D341Med (cell line): ENCODE results near the gene RDH16.
"Not testable (repeated sequence)": the region's sequence is repeated elsewhere in the genome, so short reads cannot be mapped to it uniquely, and the experiment has no call there.

Experiments used
- DNase-seq: peaks from one replicate; pipeline ENCODE4 v3.0.0; 2012; ENCODE audit warnings: low spot score

RDH16 gene

DNA sequence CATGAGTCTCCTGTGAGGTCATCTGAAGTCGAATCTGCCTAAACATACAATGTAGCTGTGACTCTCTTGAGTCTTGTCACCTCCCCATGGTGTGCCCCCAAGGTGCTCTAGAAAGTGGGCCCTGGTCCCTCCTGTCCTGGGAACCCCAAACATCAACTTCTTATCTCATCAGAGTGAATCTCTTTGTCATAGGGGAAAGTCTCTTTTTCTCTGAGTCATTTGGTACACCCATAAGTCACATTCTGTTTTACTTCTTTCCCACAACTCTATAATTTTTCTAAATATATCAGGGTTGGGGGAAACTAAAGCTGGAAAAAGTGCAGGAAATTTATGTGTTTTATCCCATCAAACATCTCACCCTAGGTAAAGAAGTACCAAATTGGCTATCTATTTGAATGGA is 36.1 kb downstream of the RDH16 start:
- DNase-seq: no peak

DNA sequence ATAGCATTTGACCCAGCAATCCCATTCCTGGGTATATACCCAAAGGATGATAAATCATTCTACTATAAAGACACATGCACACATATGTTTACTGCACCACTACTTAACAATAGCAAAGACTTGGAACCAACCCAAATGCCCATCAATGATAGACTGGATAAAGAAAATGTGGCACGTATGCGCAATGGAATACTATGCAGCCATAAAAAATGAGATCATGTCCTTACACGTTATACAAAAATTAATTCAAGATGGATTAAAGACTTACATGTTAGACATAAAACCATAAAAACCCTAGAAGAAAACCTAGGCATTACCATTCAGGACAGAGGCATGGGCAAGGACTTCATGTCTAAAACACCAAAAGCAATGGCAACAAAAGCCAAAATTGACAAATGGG is 39.3 kb downstream of the RDH16 start:
- not testable (repeated sequence) for DNase-seq

DNA sequence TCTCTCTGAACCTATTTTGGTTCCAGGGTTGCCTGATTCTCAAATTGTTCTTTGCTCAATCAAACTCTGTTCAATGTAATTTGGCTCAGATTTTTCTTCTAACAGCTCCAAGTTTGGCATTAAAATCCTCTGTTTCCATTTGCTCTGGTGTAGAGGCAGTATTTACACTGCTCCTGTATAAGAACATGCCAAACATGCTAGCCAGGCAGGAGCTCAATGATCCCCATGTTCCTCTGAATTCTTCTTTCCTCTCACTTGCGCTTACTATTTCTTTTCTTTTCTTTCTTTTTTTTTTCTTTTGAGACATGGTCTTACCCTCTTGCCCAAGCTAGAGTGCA is 40.4 kb downstream of the RDH16 start:
- no peak for DNase-seq

- no peak for DNase-seq
Measured at GRCh38 chr12:56916296-56916995, 41.0 kb downstream of the RDH16 start.

DNA sequence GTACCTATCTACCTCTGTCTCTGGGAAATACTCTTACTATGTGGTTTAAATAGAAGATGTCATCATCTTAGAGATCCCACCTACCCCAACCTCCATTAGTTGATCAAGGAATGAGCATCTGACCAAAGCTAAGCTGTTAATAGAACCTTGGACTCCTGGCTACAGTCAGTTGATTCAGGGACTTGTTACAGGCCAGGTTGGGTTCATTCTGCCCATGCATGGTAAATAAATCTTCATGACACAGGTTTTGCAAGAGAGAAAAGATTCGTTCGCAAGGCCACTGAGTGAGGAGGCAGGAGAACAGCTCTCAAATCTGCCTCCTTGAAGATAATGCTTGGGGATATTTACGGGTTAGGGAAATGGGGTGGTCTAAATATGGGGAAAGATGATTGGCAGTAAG is 42.7 kb downstream of the RDH16 start:
- no peak for DNase-seq

- no peak for DNase-seq
Measured at GRCh38 chr12:56914256-56914655, 43.2 kb downstream of the RDH16 start.

DNA sequence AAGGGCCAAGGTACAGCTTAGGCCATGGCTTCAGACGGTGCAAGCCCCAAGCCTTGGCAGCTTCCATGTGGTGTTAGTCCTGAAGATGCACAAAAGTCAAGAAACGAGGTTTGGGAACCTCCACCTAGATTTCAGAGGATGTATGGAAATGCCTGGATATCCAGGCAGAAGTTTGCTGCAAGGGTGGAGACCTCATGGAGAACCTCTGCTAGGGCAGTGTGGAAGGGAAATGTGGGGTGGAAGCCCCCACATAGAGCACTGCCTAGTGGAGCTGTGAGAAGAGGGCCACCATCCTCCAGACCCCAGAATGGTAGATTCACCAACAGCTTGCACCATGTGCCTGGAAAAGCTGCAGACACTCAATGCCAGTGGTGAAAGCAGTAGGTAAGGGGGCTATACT is 48.0 kb downstream of the RDH16 start:
- not testable (repeated sequence) for DNase-seq

DNA sequence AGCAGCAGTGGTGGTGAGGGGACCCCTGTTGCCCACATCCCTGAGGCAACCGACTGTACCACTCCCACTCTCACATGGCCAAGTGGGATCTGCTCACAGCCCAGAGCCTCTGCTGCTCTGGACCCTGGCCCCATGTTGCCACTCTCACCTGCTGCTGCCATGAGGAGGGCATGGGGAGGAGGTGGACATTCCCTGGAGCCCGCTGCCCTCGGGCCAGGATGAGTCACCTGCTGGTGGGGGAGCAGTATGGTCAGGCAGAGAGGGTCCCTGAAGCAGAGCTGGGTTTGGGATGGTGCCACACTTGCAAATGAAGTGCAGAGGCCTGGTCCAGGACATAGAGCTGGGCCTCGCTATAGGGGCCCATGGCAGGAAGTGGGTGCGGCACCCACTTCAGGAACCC is 49.3 kb downstream of the RDH16 start:
- DNase-seq: no peak

DNA sequence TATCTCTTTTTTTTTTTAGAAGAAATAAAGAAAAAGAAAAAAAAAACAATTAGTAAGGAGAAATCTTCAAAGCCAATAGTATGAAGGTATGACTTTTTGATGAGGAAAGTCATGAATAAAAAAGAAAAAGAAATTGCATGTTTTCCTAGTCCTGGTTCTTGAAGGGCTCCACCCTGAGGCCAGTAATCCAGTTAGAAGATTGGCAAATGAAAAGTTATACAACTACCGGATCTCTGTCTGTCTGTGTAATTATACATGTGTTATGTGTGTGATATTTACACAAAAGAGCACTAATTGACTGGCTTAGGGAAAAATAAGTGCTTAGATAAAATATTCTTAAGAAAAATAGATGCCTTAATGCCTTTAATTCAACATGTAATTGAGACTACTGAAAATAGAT is 51.6 kb downstream of the RDH16 start:
- no peak for DNase-seq

DNA sequence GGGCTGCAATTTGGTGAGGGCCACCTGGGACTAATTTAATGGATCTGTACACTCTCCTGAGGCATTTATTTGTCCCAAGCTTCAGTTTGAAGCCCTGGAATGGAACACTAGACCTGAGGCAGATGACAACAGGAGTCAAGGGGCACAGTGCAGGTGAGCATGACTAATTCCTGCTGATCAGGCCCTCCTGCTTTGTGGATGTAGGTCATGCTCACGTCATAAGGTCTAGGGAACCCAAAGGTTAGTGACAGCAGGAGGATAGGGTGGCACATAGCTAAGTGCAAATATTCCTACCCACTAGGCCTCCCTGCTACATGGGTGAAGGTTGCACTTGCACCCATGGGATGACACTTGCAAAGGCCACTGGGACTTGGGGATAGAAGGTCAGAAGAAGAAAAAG is 54.0 kb downstream of the RDH16 start:
- no peak for DNase-seq
